NB4 (cell line): ENCODE measurements around the gene FLT1.

Experiments
- MYC ChIP-seq: IDR thresholded peaks from 2 replicates; pipeline ENCODE4 v1.6.1; 2011; ENCODE audit warnings: low read depth, low read length
- POLR2A ChIP-seq: IDR thresholded peaks from 2 replicates; pipeline ENCODE4 v1.6.1; 2011; ENCODE audit warnings: mild to moderate bottlenecking; ENCODE audit not compliant: insufficient read length; ENCODE audit errors: extremely low read depth
- TF ChIP-seq, protein P1 (sequence below): IDR thresholded peaks from one replicate; pipeline ENCODE4 v1.5.1; 2012; ENCODE audit warnings: low read depth, low read length
- TF ChIP-seq, protein P2 (sequence below): IDR thresholded peaks from 2 replicates; pipeline ENCODE4 v1.6.1; 2011; ENCODE audit warnings: low read depth, low read length

DNA sequence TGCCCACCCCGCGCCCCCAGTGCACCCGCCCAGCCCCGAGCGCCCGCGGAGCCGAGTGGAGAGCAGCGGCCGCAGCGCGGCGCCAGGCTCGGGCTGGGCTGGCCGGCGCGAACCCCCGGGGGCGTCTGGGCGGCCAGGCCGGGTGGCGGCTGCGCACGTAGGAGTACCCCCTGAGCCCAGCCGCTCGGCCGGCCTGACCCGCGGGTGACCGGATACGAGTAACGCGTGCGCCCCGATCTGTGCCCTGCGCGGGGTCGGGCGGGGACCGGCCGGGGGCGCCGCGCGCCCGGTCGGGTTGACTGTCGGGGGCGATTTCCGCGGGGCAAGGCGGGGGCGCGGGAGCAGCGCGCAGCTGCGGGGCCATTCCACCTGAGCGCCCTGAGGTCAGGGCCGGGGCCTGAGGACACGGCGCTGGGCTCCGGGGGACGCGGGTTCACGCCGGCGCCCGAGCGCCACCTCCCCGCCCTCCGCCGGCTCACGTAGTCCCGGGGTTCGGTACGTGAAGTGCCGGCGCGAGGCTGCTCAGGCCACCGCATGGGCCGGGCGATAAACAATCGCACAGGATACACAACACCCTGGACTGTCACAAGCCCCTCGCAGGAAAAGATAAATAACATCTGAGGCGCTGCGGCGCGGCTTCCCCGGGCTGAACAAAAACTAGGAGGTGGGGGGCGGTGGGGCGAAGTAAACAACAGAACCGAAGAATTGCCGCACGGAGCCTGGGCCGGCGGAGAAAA lies 37.6 kb upstream of the FLT1 start:
- TF ChIP-seq, protein P1, sequence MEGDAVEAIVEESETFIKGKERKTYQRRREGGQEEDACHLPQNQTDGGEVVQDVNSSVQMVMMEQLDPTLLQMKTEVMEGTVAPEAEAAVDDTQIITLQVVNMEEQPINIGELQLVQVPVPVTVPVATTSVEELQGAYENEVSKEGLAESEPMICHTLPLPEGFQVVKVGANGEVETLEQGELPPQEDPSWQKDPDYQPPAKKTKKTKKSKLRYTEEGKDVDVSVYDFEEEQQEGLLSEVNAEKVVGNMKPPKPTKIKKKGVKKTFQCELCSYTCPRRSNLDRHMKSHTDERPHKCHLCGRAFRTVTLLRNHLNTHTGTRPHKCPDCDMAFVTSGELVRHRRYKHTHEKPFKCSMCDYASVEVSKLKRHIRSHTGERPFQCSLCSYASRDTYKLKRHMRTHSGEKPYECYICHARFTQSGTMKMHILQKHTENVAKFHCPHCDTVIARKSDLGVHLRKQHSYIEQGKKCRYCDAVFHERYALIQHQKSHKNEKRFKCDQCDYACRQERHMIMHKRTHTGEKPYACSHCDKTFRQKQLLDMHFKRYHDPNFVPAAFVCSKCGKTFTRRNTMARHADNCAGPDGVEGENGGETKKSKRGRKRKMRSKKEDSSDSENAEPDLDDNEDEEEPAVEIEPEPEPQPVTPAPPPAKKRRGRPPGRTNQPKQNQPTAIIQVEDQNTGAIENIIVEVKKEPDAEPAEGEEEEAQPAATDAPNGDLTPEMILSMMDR: no peak
- TF ChIP-seq, protein P2, sequence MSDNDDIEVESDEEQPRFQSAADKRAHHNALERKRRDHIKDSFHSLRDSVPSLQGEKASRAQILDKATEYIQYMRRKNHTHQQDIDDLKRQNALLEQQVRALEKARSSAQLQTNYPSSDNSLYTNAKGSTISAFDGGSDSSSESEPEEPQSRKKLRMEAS: no peak
- TF ChIP-seq POLR2A (no peak), MYC (no peak)
